Measurements from ENCODE around the gene ITGB3.

DNA sequence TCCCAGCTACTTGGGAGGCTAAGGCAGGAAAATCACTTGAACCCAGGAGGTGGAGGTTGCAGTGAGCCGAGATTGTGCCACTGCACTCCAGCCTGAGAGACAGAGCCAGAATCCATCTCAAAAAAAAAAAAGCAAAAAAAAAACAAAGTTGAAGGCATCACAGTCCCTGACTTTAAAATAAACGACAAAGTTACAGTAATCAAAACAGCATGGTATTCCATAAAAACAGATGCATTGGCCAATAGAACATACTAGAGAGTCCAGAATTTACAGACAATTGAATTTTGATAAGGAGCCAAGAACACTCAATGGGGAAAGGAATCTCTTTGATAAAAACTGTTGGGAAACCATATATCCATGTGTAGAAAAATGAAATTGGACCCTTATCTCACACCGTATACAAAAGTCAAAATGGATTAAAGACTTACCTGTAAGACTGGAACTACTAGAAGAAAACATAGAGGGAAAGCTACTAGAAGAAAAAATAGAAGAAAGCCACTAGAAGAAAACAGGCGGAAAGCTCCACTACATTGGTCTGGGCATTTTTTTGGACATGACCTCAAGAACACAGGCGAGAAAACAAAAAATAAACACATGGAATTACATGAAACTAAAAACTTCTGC lies 67.4 kb downstream of the ITGB3 start:
- TF ChIP-seq POLR2A (IDR thresholded peaks at IDR 0.05), result no peak
- TF ChIP-seq, protein P1, sequence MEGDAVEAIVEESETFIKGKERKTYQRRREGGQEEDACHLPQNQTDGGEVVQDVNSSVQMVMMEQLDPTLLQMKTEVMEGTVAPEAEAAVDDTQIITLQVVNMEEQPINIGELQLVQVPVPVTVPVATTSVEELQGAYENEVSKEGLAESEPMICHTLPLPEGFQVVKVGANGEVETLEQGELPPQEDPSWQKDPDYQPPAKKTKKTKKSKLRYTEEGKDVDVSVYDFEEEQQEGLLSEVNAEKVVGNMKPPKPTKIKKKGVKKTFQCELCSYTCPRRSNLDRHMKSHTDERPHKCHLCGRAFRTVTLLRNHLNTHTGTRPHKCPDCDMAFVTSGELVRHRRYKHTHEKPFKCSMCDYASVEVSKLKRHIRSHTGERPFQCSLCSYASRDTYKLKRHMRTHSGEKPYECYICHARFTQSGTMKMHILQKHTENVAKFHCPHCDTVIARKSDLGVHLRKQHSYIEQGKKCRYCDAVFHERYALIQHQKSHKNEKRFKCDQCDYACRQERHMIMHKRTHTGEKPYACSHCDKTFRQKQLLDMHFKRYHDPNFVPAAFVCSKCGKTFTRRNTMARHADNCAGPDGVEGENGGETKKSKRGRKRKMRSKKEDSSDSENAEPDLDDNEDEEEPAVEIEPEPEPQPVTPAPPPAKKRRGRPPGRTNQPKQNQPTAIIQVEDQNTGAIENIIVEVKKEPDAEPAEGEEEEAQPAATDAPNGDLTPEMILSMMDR (IDR thresholded peaks at IDR 0.05), result no peak
